K562 (cell line): ENCODE data around the gene ZBTB46. TPM values are rescaled to one million over a fixed set of nuclear protein-coding genes. Genes with fewer than 3 reads are reported as not detected.

Source experiments
- ATAC-seq: fragments of 200-7000 bp; cut with Tn5 transposase; 3 replicates; pipeline ENCODE4 v1.9.1; 2020; ENCODE audit warnings: moderate library complexity
- BruUV-seq: library from RNA; stranded (reverse); fragments of 400-500 nt; replicated peaks from 2 replicates; lab custom pipeline; 2021; lab: Mats Ljungman, UMichigan
- CTCF ChIA-PET: fragments of 300-600 bp; formaldehyde crosslinking; extraction: SDS; loops from one replicate; lab custom pipeline; 2021; ENCODE audit warnings: low intra/inter-chr PET ratio; lab: Yijun Ruan, JAX
- POLR2A ChIA-PET: fragments of 300-600, 350-650 bp; sonication (Branson Sonifier 250); formaldehyde crosslinking; extraction: SDS; loops from one replicate; lab custom pipeline; 2021; ENCODE audit warnings: antibody characterized with exemption, inconsistent platforms; lab: Yijun Ruan, JAX
- DNase-seq, 4 experiments: peaks; one replicate each; pipeline versions ENCODE4 v3.0.0 to v3.0.0-alpha.2; 2011 to 2018; ENCODE audit warnings: low spot score in 3 of 4, mixed read lengths in 3 of 4; ENCODE audit errors: extremely low read depth in 1 of 4
- FAIRE-seq: peaks from 2 replicates; lab custom pipeline; 2011; peaks lifted over from hg19 to GRCh38; lab: Jason Lieb, UNC
- H2AFZ ChIP-seq: 2 replicates; pipeline ENCODE4 v1.6.0; 2011; ENCODE audit warnings: low read depth, low read length, control low read depth, inconsistent platforms
- H3K27ac ChIP-seq: fragments of 200-600 bp; 3 replicates; pipeline ENCODE4 v1.8.0; 2011; ENCODE audit warnings: low read depth, mild to moderate bottlenecking, control low read depth, inconsistent platforms, low read length, moderate library complexity, mixed read lengths; ENCODE audit errors: extremely low read depth
- H3K27me3 ChIP-seq, 2 experiments: fragments of 300-600 bp in 1 of 2; 2 replicates in 1 of 2; 3 replicates in 1 of 2; pipeline versions ENCODE4 v1.6.0 to v1.8.0; 2011; ENCODE audit warnings: inconsistent platforms in 2 of 2, low read length in 2 of 2, mild to moderate bottlenecking in 1 of 2, mixed read lengths in 1 of 2, moderate library complexity in 1 of 2; ENCODE audit not compliant: control insufficient read depth in 2 of 2, insufficient read depth in 2 of 2
- H3K36me3 ChIP-seq: fragments of 300-600 bp; 3 replicates; pipeline ENCODE4 v1.8.0; 2011; ENCODE audit warnings: mild to moderate bottlenecking, low read length, inconsistent platforms; ENCODE audit not compliant: control insufficient read depth, insufficient read depth
- H3K4me1 ChIP-seq, 2 experiments: fragments of 200-600 bp in 1 of 2; replicated peaks in 1 of 2; 2 replicates in 1 of 2; 3 replicates in 1 of 2; pipeline versions ENCODE4 v1.5.1 to v1.8.0; 2011; ENCODE audit warnings: inconsistent platforms in 2 of 2, low read length in 2 of 2, mild to moderate bottlenecking in 1 of 2, mixed read lengths in 1 of 2, moderate library complexity in 1 of 2; ENCODE audit not compliant: control insufficient read depth in 2 of 2, insufficient read depth in 2 of 2
- H3K4me2 ChIP-seq: 2 replicates; pipeline ENCODE4 v1.6.1; 2011; ENCODE audit warnings: low read length, control low read depth, inconsistent platforms, mixed read lengths; ENCODE audit not compliant: insufficient read depth
- H3K4me3 ChIP-seq: fragments of 200-600 bp; sonication (generic), shearing (Covaris generic); 2 replicates; pipeline ENCODE4 v1.5.1; 2016; ENCODE audit warnings: control low read depth, inconsistent platforms
- H3K79me2 ChIP-seq: fragments of 200-600 bp; 3 replicates; pipeline ENCODE4 v1.8.0; 2011; ENCODE audit warnings: low read length, inconsistent platforms; ENCODE audit not compliant: control insufficient read depth, insufficient read depth
- H3K9ac ChIP-seq, 2 experiments: 2 replicates each; pipeline versions ENCODE4 v1.6.0 to v1.6.1; 2011; ENCODE audit warnings: low read depth in 2 of 2, low read length in 2 of 2, control low read depth in 1 of 2, inconsistent platforms in 1 of 2, mild to moderate bottlenecking in 1 of 2, mixed read lengths in 1 of 2; ENCODE audit not compliant: insufficient read depth in 1 of 2
- H3K9me1 ChIP-seq: one replicate; pipeline ENCODE4 v1.6.0; 2011; ENCODE audit warnings: inconsistent platforms, mild to moderate bottlenecking, low read length, moderate library complexity; ENCODE audit not compliant: control insufficient read depth, insufficient read depth
- H3K9me3 ChIP-seq: replicated peaks from 2 replicates; pipeline ENCODE4 v1.5.1; 2011; ENCODE audit warnings: low read depth, low read length, inconsistent platforms; ENCODE audit not compliant: control insufficient read depth, insufficient read depth
- H4K20me1 ChIP-seq: replicated peaks from 2 replicates; pipeline ENCODE4 v1.6.1; 2011; ENCODE audit warnings: low read length, inconsistent platforms, mixed read lengths; ENCODE audit not compliant: control insufficient read depth, insufficient read depth
- MEIS2 ChIP-seq: fragments of 450-650 bp; IDR thresholded peaks from 2 replicates; pipeline ENCODE4 v1.6.1; 2014; ENCODE audit warnings: mild to moderate bottlenecking; ENCODE audit not compliant: partially characterized antibody
- POLR2G ChIP-seq: fragments of 200-400 bp; formaldehyde crosslinking; IDR thresholded peaks from 2 replicates; pipeline ENCODE4 v1.6.1; 2017; ENCODE audit warnings: low read depth, mild to moderate bottlenecking, antibody characterized with exemption, low read length, moderate library complexity
- RBM22 ChIP-seq: fragments of 200-400 bp; formaldehyde crosslinking; IDR thresholded peaks from 2 replicates; pipeline ENCODE4 v1.6.1; 2018; ENCODE audit warnings: low read length, low read depth; ENCODE audit not compliant: poor library complexity, severe bottlenecking
- SAFB ChIP-seq: fragments of 200-400 bp; formaldehyde crosslinking; IDR thresholded peaks from 2 replicates; pipeline ENCODE4 v1.6.1; 2017; ENCODE audit warnings: low read depth, low read length, borderline replicate concordance
- SMARCE1 ChIP-seq: fragments of 450-650 bp; IDR thresholded peaks from 2 replicates; pipeline ENCODE4 v1.7.1; 2016; ENCODE audit warnings: mild to moderate bottlenecking
- TEAD2 ChIP-seq: fragments of 450-650 bp; IDR thresholded peaks from 2 replicates; pipeline ENCODE4 v1.6.1; 2016; ENCODE audit warnings: missing genetic modification characterization, control low read depth, missing compliant biosample characterization
- ZBED1 ChIP-seq: IDR thresholded peaks from 2 replicates; pipeline ENCODE4 v1.6.1; 2014
- ZBTB7A ChIP-seq: IDR thresholded peaks from 2 replicates; pipeline ENCODE4 v1.6.1; 2011; ENCODE audit warnings: low read depth, mild to moderate bottlenecking, low read length, moderate library complexity, borderline replicate concordance; ENCODE audit not compliant: control insufficient read depth
- ZNF232 ChIP-seq: sonication (generic); formaldehyde crosslinking; IDR thresholded peaks from 2 replicates; pipeline ENCODE4 v1.8.0; 2022; ENCODE audit warnings: mild to moderate bottlenecking, missing genetic modification reagents
- WGBS: fragments of 100-300 bp; shearing (Covaris generic); methylation state at CpG from one replicate; pipeline ENCODE4 v1.1.6; 2016; ENCODE audit warnings: low coverage, mixed read lengths; ENCODE audit not compliant: insufficient coverage; ENCODE audit errors: missing lambda C conversion rate; 5-methylcytosine and 5-hydroxymethylcytosine counted together
- in situ Hi-C: fragments of 300-500 bp; cut with MboI; formaldehyde crosslinking; loops from 4 replicates; pipeline ENCODE4 v1.15.0; 2018; ENCODE audit warnings: inconsistent platforms, mixed read lengths
- intact Hi-C: fragments of 100-400 bp; cut with micrococcal nuclease; formaldehyde crosslinking; loops from 2 replicates; pipeline ENCODE4 v1.14.2; 2022
- polyA plus RNA-seq, 8 experiments: library from polyadenylated mRNA; depleted of rRNA in 4 of 8; stranded (reverse) in 5 of 8; unstranded in 3 of 8; fragments of >200 nt; fragmentation: Nextera tagmentation in 2 of 8; fragmentation: Illumina TruSeq in 1 of 8; extraction: Ambion mirVana in 2 of 8; extraction: Trizol in 1 of 8; gene quantifications; 2 replicates each; pipeline versions ENCODE4 v1.2.1 to v1.2.3, GENCODE V29; 2011 to 2014; ENCODE audit warnings: inconsistent platforms in 1 of 8, missing spikeins in 1 of 8
- total RNA-seq, 7 experiments: library from RNA; depleted of rRNA in 6 of 7; stranded (reverse); fragments of >200 nt in 6 of 7; fragmentation: Illumina TruSeq in 2 of 7; extraction: Trizol in 2 of 7; gene quantifications; 2 replicates each; pipeline versions ENCODE4 v1.2.1 to v1.2.3, GENCODE V29; 2011 to 2021; ENCODE audit warnings: low replicate concordance in 1 of 7
- TF ChIP-seq, protein P1 (sequence below), 2 experiments: IDR thresholded peaks; 2 replicates each; pipeline ENCODE4 v1.6.1; 2011; ENCODE audit warnings: borderline replicate concordance in 1 of 2, control low read depth in 1 of 2, low read depth in 1 of 2, low read length in 1 of 2, mild to moderate bottlenecking in 1 of 2, mixed read lengths in 1 of 2, moderate library complexity in 1 of 2; ENCODE audit not compliant: insufficient read depth in 1 of 2, insufficient read length in 1 of 2, poor library complexity in 1 of 2, severe bottlenecking in 1 of 2; ENCODE audit errors: extremely low read depth in 1 of 2

The ZBTB46 gene
- total and polyA plus RNA-seq, 9 of the 15 experiments (the other 6 are each of a cell fraction or from before 2014, with no cell fraction given): 0.29 to 4.1 (median 1.1) TPM

GRCh38 chr20:63753381-63753780 lies 77.7 kb downstream of the ZBTB46 start:
- no TSS peak for BruUV-seq
- Histone ChIP-seq H3K9me3 (no peaks in the 10 kb centered on the region), H3K27me3 (no peaks in the 10 kb centered on the region), H3K27ac (no peak overlapping the region), H3K79me2 (no peaks in the 10 kb centered on the region), H2AFZ (no peak overlapping the region), H3K36me3 (no peaks in the 10 kb centered on the region), H3K4me3 (no peak overlapping the region), H3K9ac (no peak overlapping the region), H3K4me2 (no peak overlapping the region), H4K20me1 (no peaks in the 10 kb centered on the region), H3K9me1 (no peaks in the 10 kb centered on the region), H3K4me1 (peaks cover 9 to 48% of the 10 kb centered on the region in 2 experiments)
- intact Hi-C loops (no loop called here), in situ Hi-C loops (no loop called here)
- no peak for FAIRE-seq
- POLR2A ChIA-PET: no interaction called here
- TF ChIP-seq TEAD2 (tag): no peak
- TF ChIP-seq ZBED1: no peak
- no peak for TF ChIP-seq SMARCE1
- no peak for ATAC-seq
- no peak for DNase-seq
- WGBS: 74% methylated on average over 13 of the region's 13 CpGs
- CTCF ChIA-PET: no interaction called here

DNA sequence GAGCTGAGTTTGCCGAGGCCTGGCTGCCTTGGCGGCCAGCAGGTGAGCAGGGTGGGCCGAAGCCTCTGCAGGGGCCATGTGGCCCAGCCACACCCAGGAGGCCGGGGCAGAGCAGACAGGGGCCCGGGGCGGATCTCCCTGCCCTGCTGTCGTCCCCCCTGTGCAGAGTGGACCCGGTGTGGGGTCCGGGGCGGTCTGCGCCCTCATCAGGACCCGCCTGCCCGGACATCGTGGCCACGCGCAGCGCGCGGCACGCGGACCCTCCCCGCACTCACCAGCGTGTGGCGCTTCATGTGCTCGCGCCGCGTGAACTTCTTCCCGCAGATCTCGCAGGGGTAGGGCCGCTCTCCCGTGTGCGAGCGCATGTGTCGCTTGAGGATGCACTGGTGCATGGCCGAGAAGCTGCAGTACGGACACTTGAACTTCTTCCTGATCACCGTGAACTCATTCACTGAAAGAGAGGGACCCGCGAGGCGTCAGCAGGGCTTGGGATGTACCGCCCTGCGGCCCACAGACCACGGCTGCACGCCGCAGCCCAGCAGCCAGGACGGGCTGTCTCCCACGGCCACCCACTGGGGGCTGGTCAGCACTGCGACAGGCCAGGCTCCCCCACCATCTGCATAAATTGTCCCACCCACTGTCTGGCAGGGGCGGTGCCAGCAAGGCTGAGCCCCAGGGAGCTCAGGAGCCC lies 78.5 kb downstream of the ZBTB46 start:
- no peak overlapping the region; the same call in 1 of the 2 replicates for H3K4me2 ChIP-seq
- H3K9me1 ChIP-seq: no peaks in the 10 kb centered on the region
- no peaks in the 10 kb centered on the region for H3K27me3 ChIP-seq
- H3K27ac ChIP-seq: no peak overlapping the region
- peak; percentile 81 for FAIRE-seq
- intact Hi-C loops: no loop called here
- ChIA-PET POLR2A (no interaction called here), CTCF (no interaction called here)
- DNase-seq: peak; percentile 57 to 80 (median 70)
- ATAC-seq: peak; percentile 86
- peak overlapping the region in 1 of 2 experiments; percentile 39; a peak in 2 of 4 replicates for H3K9ac ChIP-seq
- WGBS: 28% methylated on average over 21 of the region's 50 CpGs
- H3K9me3 ChIP-seq: no peaks in the 10 kb centered on the region
- no peaks in the 10 kb centered on the region for H4K20me1 ChIP-seq
- no peak overlapping the region for H3K4me3 ChIP-seq
- BruUV-seq: no TSS peak
- H3K79me2 ChIP-seq: no peaks in the 10 kb centered on the region
- in situ Hi-C loops: no loop called here
- peaks cover 9 to 56% of the 10 kb centered on the region in 2 experiments for H3K4me1 ChIP-seq
- peak overlapping the region; percentile 66; the same call in 1 of the 2 replicates for H2AFZ ChIP-seq
- no peaks in the 10 kb centered on the region for H3K36me3 ChIP-seq
- no peak for TF ChIP-seq RBM22
- TF ChIP-seq SAFB: peak; percentile 46; the same call in 1 of the 2 replicates
- no peak for TF ChIP-seq MEIS2
- peak; percentile 18; the same call in 1 of the 2 replicates for TF ChIP-seq ZBTB7A
- TF ChIP-seq, protein P1, sequence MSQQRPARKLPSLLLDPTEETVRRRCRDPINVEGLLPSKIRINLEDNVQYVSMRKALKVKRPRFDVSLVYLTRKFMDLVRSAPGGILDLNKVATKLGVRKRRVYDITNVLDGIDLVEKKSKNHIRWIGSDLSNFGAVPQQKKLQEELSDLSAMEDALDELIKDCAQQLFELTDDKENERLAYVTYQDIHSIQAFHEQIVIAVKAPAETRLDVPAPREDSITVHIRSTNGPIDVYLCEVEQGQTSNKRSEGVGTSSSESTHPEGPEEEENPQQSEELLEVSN (IDR thresholded peaks at IDR 0.05; ENCODE audit: borderline replicate concordance in 1 of 2, extremely low read depth in 1 of 2, insufficient read depth in 1 of 2, insufficient read length in 1 of 2, low read depth in 1 of 2, low read length in 1 of 2, poor library complexity in 1 of 2, severe bottlenecking in 1 of 2): no peak
- no peak for TF ChIP-seq POLR2G
- TF ChIP-seq ZNF232 (CRISPR knock-in tag): no peak
